Fibroblast of villous mesenchyme (primary cell): ENCODE results near the gene TBC1D22A. TPM values are rescaled to one million over a fixed set of nuclear protein-coding genes. Genes with fewer than 3 reads are reported as not detected.

Experiments used
- DNase-seq: peaks from one replicate; pipeline ENCODE4 v3.0.0-alpha.2; 2010; ENCODE audit warnings: low read depth
- H3K4me3 ChIP-seq: 2 replicates; pipeline ENCODE4 v1.5.1; 2011; ENCODE audit warnings: low read depth, mild to moderate bottlenecking, low read length
- CTCF ChIP-seq: IDR thresholded peaks from 2 replicates; pipeline ENCODE4 v1.5.1; 2012; ENCODE audit warnings: low read depth, mild to moderate bottlenecking, low read length; ENCODE audit not compliant: insufficient read depth
- total RNA-seq: library from RNA; depleted of rRNA; stranded (reverse); fragments of >200 nt; gene quantifications from 2 replicates; pipeline ENCODE4 v1.2.3, GENCODE V29; 2012

Gene TBC1D22A
- total RNA-seq = 12.5 and 14.5 TPM in 2 replicates

GRCh38 chr22:46762238-46763050 is at the start of gene TBC1D22A:
Gene TBC1D22A (plus strand): TSS chr22:46762650. CDS start chr22:46762787, 137 bp downstream.
- H3K4me3 ChIP-seq = peak within 1 kb of the TSS; percentile 99
- no peak for TF ChIP-seq CTCF
- DNase-seq = peak; percentile 95

- DNase-seq = peak; percentile 78
- H3K4me3 ChIP-seq = no peak overlapping the region
- TF ChIP-seq CTCF = no peak
These were observed 47.9 kb upstream of the TBC1D22A start for GRCh38 chr22:46714550-46714949.

GRCh38 chr22:46719921-46720320 is 42.5 kb upstream of the TBC1D22A start:
- H3K4me3 ChIP-seq = no peak overlapping the region
- DNase-seq = no peak
- no peak for TF ChIP-seq CTCF

- TF ChIP-seq CTCF = no peak
- H3K4me3 ChIP-seq = no peak overlapping the region
- DNase-seq = no peak
These were observed 40.9 kb upstream of the TBC1D22A start for GRCh38 chr22:46721501-46722085.

- no peak for TF ChIP-seq CTCF
- H3K4me3 ChIP-seq = no peak overlapping the region
- no peak for DNase-seq
These were observed 38.6 kb upstream of the TBC1D22A start for GRCh38 chr22:46723882-46724281.

- no peak for TF ChIP-seq CTCF
- H3K4me3 ChIP-seq = no peak overlapping the region
- DNase-seq = no peak
These were observed 37.4 kb upstream of the TBC1D22A start for GRCh38 chr22:46725096-46725495.
